NK-92 (cell line): ENCODE results near the gene CREB5.
"Not testable (repeated sequence)": the region's sequence is repeated elsewhere in the genome, so short reads cannot be mapped to it uniquely, and the experiment has no call there.

Experiments used
- DNase-seq: peaks from one replicate; lab custom pipeline; 2025; ENCODE audit not compliant: unreplicated experiment; lab: John Stamatoyannopoulos, UW

CREB5 gene

GRCh38 chr7:28602282-28602681 lies 190.0 kb downstream of the CREB5 start:
- DNase-seq, result no peak

GRCh38 chr7:28605427-28606085 lies 193.2 kb downstream of the CREB5 start:
- no peak for DNase-seq

- DNase-seq, result no peak
Measured at GRCh38 chr7:28606421-28606820, 194.1 kb downstream of the CREB5 start.

- no peak for DNase-seq
Measured at GRCh38 chr7:28607855-28608193, 195.5 kb downstream of the CREB5 start.

- no peak for DNase-seq
Measured at GRCh38 chr7:28608237-28608656, 195.9 kb downstream of the CREB5 start.

GRCh38 chr7:28608731-28609130 lies 196.4 kb downstream of the CREB5 start:
- no peak for DNase-seq

- no peak for DNase-seq
Measured at GRCh38 chr7:28609608-28610007, 197.3 kb downstream of the CREB5 start.

GRCh38 chr7:28611399-28611897 lies 199.1 kb downstream of the CREB5 start:
- not testable (repeated sequence) for DNase-seq

- DNase-seq, result no peak
Measured at GRCh38 chr7:28613262-28613661, 200.9 kb downstream of the CREB5 start.

GRCh38 chr7:28615091-28615490 lies 202.8 kb downstream of the CREB5 start:
- DNase-seq, result no peak

GRCh38 chr7:28617308-28617880 lies 205.1 kb downstream of the CREB5 start:
- DNase-seq, result no peak

GRCh38 chr7:28618383-28618782 lies 206.1 kb downstream of the CREB5 start:
- DNase-seq, result no peak

- DNase-seq, result no peak
Measured at GRCh38 chr7:28619256-28619655, 206.9 kb downstream of the CREB5 start.

- DNase-seq, result no peak
Measured at GRCh38 chr7:28621369-28621841, 209.1 kb downstream of the CREB5 start.

- no peak for DNase-seq
Measured at GRCh38 chr7:28623105-28623730, 210.9 kb downstream of the CREB5 start.

- DNase-seq, result no peak
Measured at GRCh38 chr7:28623863-28624262, 211.5 kb downstream of the CREB5 start.

- DNase-seq, result no peak
Measured at GRCh38 chr7:28625432-28625831, 213.1 kb downstream of the CREB5 start.

- no peak for DNase-seq
Measured at GRCh38 chr7:28626221-28626620, 213.9 kb downstream of the CREB5 start.

- no peak for DNase-seq
Measured at GRCh38 chr7:28626624-28627262, 214.4 kb downstream of the CREB5 start.

- no peak for DNase-seq
Measured at GRCh38 chr7:28627263-28627653, 214.9 kb downstream of the CREB5 start.

- DNase-seq, result no peak
Measured at GRCh38 chr7:28627896-28628295, 215.6 kb downstream of the CREB5 start.
